GM23248 (cell line): Measurements from ENCODE around the gene CORO7. TPM values are rescaled to one million over a fixed set of nuclear protein-coding genes. Genes with fewer than 3 reads are reported as not detected.

Source experiments
- DNase-seq: peaks from one replicate; pipeline ENCODE4 v3.0.0-alpha.2; 2015
- H2AFZ ChIP-seq: fragments of 200-600 bp; sonication (generic); 2 replicates; pipeline ENCODE4 v1.6.1; 2016; ENCODE audit warnings: antibody characterized with exemption
- H3F3A ChIP-seq: fragments of 200-600 bp; sonication (generic); 2 replicates; pipeline ENCODE4 v1.6.1; 2016; ENCODE audit warnings: mild to moderate bottlenecking, antibody characterized with exemption, mixed run types; ENCODE audit not compliant: insufficient read depth
- H3K27ac ChIP-seq: fragments of 200-600 bp; sonication (generic); 2 replicates; pipeline ENCODE4 v1.5.1; 2016; ENCODE audit warnings: mild to moderate bottlenecking
- H3K27me3 ChIP-seq: fragments of 200-600 bp; sonication (generic); replicated peaks from 2 replicates; pipeline ENCODE4 v1.6.1; 2016; ENCODE audit warnings: mild to moderate bottlenecking; ENCODE audit not compliant: insufficient read depth
- H3K36me3 ChIP-seq: fragments of 200-600 bp; sonication (generic); 2 replicates; pipeline ENCODE4 v1.6.1; 2016; ENCODE audit warnings: low read depth, mild to moderate bottlenecking
- H3K4me1 ChIP-seq: fragments of 200-600 bp; sonication (generic); 2 replicates; pipeline ENCODE4 v1.6.1; 2016; ENCODE audit warnings: mild to moderate bottlenecking; ENCODE audit not compliant: insufficient read depth
- H3K4me2 ChIP-seq: fragments of 200-600 bp; sonication (generic); one replicate; pipeline ENCODE4 v1.6.1; 2016; ENCODE audit warnings: mild to moderate bottlenecking; ENCODE audit not compliant: unreplicated experiment
- H3K4me3 ChIP-seq: fragments of 200-600 bp; sonication (generic); 2 replicates; pipeline ENCODE4 v1.5.1; 2016; ENCODE audit warnings: mild to moderate bottlenecking
- H3K79me2 ChIP-seq: fragments of 200-600 bp; sonication (generic); 2 replicates; pipeline ENCODE4 v1.6.1; 2016; ENCODE audit warnings: mild to moderate bottlenecking; ENCODE audit not compliant: insufficient read depth
- H3K9ac ChIP-seq: fragments of 200-600 bp; sonication (generic); 2 replicates; pipeline ENCODE4 v1.6.1; 2016; ENCODE audit warnings: mild to moderate bottlenecking
- H3K9me2 ChIP-seq: fragments of 200-600 bp; sonication (generic); 2 replicates; pipeline ENCODE4 v1.6.1; 2016; ENCODE audit warnings: mixed run types, mild to moderate bottlenecking, moderate library complexity; ENCODE audit not compliant: insufficient read depth
- H3K9me3 ChIP-seq: fragments of 200-600 bp; sonication (generic); one replicate; pipeline ENCODE4 v1.6.1; 2017; ENCODE audit warnings: low read depth
- H4K20me1 ChIP-seq: fragments of 200-600 bp; sonication (generic); 2 replicates; pipeline ENCODE4 v1.6.0; 2016; ENCODE audit not compliant: insufficient read depth
- EZH2 ChIP-seq: fragments of 200-600 bp; sonication (generic); IDR thresholded peaks from 2 replicates; pipeline ENCODE4 v1.6.1; 2018; ENCODE audit warnings: antibody characterized with exemption, mild to moderate bottlenecking; ENCODE audit not compliant: insufficient read depth, poor library complexity, severe bottlenecking
- EZH2phosphoT487 ChIP-seq: fragments of 200-600 bp; sonication (generic); IDR thresholded peaks from 2 replicates; pipeline ENCODE4 v1.6.1; 2018; ENCODE audit warnings: antibody characterized with exemption, moderate library complexity, mild to moderate bottlenecking, low read depth; ENCODE audit not compliant: insufficient read depth
- WGBS, 2 experiments: methylation state at CpG; one replicate each; pipeline ENCODE4 v1.1.6; 2015 to 2017; ENCODE audit warnings: low lambda C conversion rate in 2 of 2, low coverage in 1 of 2; ENCODE audit errors: missing lambda C conversion rate in 2 of 2; 5-methylcytosine and 5-hydroxymethylcytosine counted together
- in situ Hi-C: fragments of 300-500 bp; cut with MboI; formaldehyde crosslinking; loops from 2 replicates; pipeline ENCODE4 v1.15.0; 2020
- polyA plus RNA-seq: library from polyadenylated mRNA; unstranded; fragments of >200 nt; fragmentation: Nextera tagmentation; extraction: Ambion mirVana; gene quantifications from 2 replicates; pipeline ENCODE4 v1.2.1, GENCODE V29; 2016
- total RNA-seq: library from RNA; depleted of rRNA; stranded (reverse); fragments of >200 nt; shearing (Covaris generic); gene quantifications from 2 replicates; pipeline ENCODE4 v1.2.3, GENCODE V29; 2014

The CORO7 gene
- total and polyA plus RNA-seq, 2 experiments from 2014 or later: 7.3 to 13.2 TPM

DNA sequence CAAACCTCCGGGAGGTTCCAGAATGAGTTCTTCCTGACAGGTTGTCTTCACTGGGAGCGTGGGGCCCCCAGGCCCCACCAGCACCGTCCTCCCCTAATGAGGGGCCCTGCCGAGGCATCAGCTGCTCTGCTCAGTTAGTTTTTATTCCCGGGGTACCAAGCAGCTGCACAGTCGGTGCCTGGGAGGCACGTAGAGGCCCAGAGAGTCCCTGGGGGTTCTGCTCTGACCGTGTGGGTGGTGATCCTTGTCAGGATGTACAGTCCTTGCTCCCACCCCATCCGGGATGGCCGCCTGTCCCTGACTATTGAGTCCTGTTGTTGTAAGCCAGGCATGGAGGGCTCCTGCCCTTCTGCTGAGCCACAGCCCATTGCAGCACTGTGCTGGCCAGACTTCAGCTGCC is 39.6 kb upstream of the CORO7 start:
- WGBS, 2 experiments: 84 to 86% methylated on average over 9 to 10 of the region's 10 CpGs
- H3K9me3 ChIP-seq: no peaks in the 10 kb centered on the region
- H3K36me3 ChIP-seq: peaks cover 10% of the 10 kb centered on the region; the same call in 1 of the 2 replicates
- peaks cover 12% of the 10 kb centered on the region for H3K4me1 ChIP-seq
- H3K27me3 ChIP-seq: no peaks in the 10 kb centered on the region
- no peak overlapping the region for H3K4me2 ChIP-seq
- no peak overlapping the region for H2AFZ ChIP-seq
- H3K79me2 ChIP-seq: no peaks in the 10 kb centered on the region
- H3K9ac ChIP-seq: no peak overlapping the region
- no peaks in the 10 kb centered on the region; the same call in 1 of the 2 replicates for H4K20me1 ChIP-seq
- H3K4me3 ChIP-seq: no peak overlapping the region
- H3F3A ChIP-seq: 0 out of 2 replicates have a peak, but pooled peaks cover 4% of the 10 kb centered on the region
- no peak overlapping the region for H3K27ac ChIP-seq
- TF ChIP-seq EZH2phosphoT487 (no peak), EZH2 (no peak)
- no peaks in the 10 kb centered on the region for H3K9me2 ChIP-seq
- DNase-seq: no peak
- in situ Hi-C loops: no loop called here

- H3K79me2 ChIP-seq: no peaks in the 10 kb centered on the region
- H3K4me1 ChIP-seq: peaks cover 12% of the 10 kb centered on the region
- no peaks in the 10 kb centered on the region for H3K9me3 ChIP-seq
- DNase-seq: no peak
- 83% methylated on average over 14 of the region's 14 CpGs for WGBS, 2 experiments
- no peak overlapping the region for H2AFZ ChIP-seq
- H4K20me1 ChIP-seq: no peaks in the 10 kb centered on the region; the same call in 1 of the 2 replicates
- H3K9me2 ChIP-seq: no peaks in the 10 kb centered on the region
- H3K27ac ChIP-seq: no peak overlapping the region
- H3K4me2 ChIP-seq: no peak overlapping the region
- TF ChIP-seq EZH2: no peak
- no peak for TF ChIP-seq EZH2phosphoT487
- no peaks in the 10 kb centered on the region for H3K27me3 ChIP-seq
- H3K4me3 ChIP-seq: no peak overlapping the region
- H3F3A ChIP-seq: 0 out of 2 replicates have a peak, but pooled peaks cover 4% of the 10 kb centered on the region
- peaks cover 10% of the 10 kb centered on the region; the same call in 1 of the 2 replicates for H3K36me3 ChIP-seq
- in situ Hi-C loops: no loop called here
- no peak overlapping the region for H3K9ac ChIP-seq
Measured at GRCh38 chr16:4455081-4455480, 38.7 kb upstream of the CORO7 start.

GRCh38 chr16:4454623-4455022 is 38.2 kb upstream of the CORO7 start:
- no peaks in the 10 kb centered on the region for H3K9me3 ChIP-seq
- TF ChIP-seq EZH2phosphoT487 (no peak), EZH2 (no peak)
- H3K9ac ChIP-seq: no peak overlapping the region

DNA sequence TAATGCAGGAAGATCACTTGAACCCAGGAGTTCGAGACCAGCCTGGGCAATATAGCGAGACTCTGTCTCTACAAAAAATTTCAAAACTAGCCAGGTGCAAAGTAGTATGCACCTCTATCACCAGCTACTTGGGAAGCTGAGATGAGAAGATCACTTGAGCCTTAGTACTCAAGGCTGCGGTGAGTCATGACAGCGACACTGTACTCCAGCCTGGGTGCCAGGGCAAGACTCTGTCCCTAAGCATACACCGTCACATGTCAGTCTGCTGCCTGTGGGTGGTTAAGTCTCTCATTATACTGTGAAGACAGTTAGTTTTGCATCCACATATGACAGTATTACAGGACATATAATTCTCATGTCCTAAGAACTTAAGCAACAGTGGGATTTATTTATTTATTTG is 36.3 kb upstream of the CORO7 start:
- no peak overlapping the region for H2AFZ ChIP-seq
- H3K4me2 ChIP-seq: no peak overlapping the region
- H3K27ac ChIP-seq: no peak overlapping the region
- H4K20me1 ChIP-seq: no peaks in the 10 kb centered on the region
- no peaks in the 10 kb centered on the region for H3K4me1 ChIP-seq
- H3K4me3 ChIP-seq: no peak overlapping the region
- WGBS, 2 experiments: 95 to 100% methylated on average over 5 of the region's 5 CpGs
- no peak for DNase-seq
- 0 out of 2 replicates have a peak, but pooled peaks cover 4% of the 10 kb centered on the region for H3F3A ChIP-seq
- TF ChIP-seq EZH2 (no peak), EZH2phosphoT487 (no peak)
- no peaks in the 10 kb centered on the region for H3K9me3 ChIP-seq
- in situ Hi-C loops: no loop called here
- H3K79me2 ChIP-seq: no peaks in the 10 kb centered on the region
- H3K9ac ChIP-seq: no peak overlapping the region
- H3K36me3 ChIP-seq: peaks cover 10% of the 10 kb centered on the region; the same call in 1 of the 2 replicates
- no peaks in the 10 kb centered on the region for H3K27me3 ChIP-seq
- no peaks in the 10 kb centered on the region for H3K9me2 ChIP-seq

More at GRCh38 chr16:4454623-4455022, 38.2 kb upstream of the CORO7 start:
- no peaks in the 10 kb centered on the region for H3K79me2 ChIP-seq
- no peaks in the 10 kb centered on the region; the same call in 1 of the 2 replicates for H4K20me1 ChIP-seq
- no peaks in the 10 kb centered on the region for H3K27me3 ChIP-seq
- WGBS, 2 experiments: 85 to 87% methylated on average over 9 of the region's 9 CpGs
- in situ Hi-C loops: no loop called here
- no peak overlapping the region for H3K4me3 ChIP-seq
- H2AFZ ChIP-seq: no peak overlapping the region
- peaks cover 11% of the 10 kb centered on the region for H3K4me1 ChIP-seq
- peaks cover 10% of the 10 kb centered on the region; the same call in 1 of the 2 replicates for H3K36me3 ChIP-seq
- no peak for DNase-seq
- H3K9me2 ChIP-seq: no peaks in the 10 kb centered on the region
- H3K27ac ChIP-seq: no peak overlapping the region
- 0 out of 2 replicates have a peak, but pooled peaks cover 4% of the 10 kb centered on the region for H3F3A ChIP-seq
- H3K4me2 ChIP-seq: no peak overlapping the region
